CD14-positive monocyte (primary cell): ENCODE results near the gene ARHGAP15. TPM values are rescaled to one million over a fixed set of nuclear protein-coding genes. Genes with fewer than 3 reads are reported as not detected.

Experiments
- DNase-seq, 3 donors: peaks; one replicate each; pipeline ENCODE4 v3.0.0-alpha.2; 2011 to 2022
- H2AFZ ChIP-seq: 2 replicates; pipeline ENCODE4 v1.6.0; 2012; ENCODE audit warnings: mild to moderate bottlenecking, low read depth, low read length, inconsistent platforms; ENCODE audit not compliant: insufficient read depth, poor library complexity, severe bottlenecking
- H3K27ac ChIP-seq, 2 donors: 1 replicate in 1 of 2; 2 replicates in 1 of 2; pipeline ENCODE4 v1.5.1; 2012 to 2013; ENCODE audit warnings: low read length in 2 of 2, control low read depth in 1 of 2, inconsistent platforms in 1 of 2, low read depth in 1 of 2, mild to moderate bottlenecking in 1 of 2
- H3K27me3 ChIP-seq, 2 donors: one replicate each; pipeline versions ENCODE4 v1.6.0 to v1.6.1; 2011 to 2013; ENCODE audit warnings: low read length in 2 of 2; ENCODE audit not compliant: control insufficient read depth in 2 of 2, insufficient read depth in 2 of 2
- H3K36me3 ChIP-seq, 2 donors: replicated peaks in 1 of 2; 1 replicate in 1 of 2; 2 replicates in 1 of 2; pipeline versions ENCODE4 v1.5.1 to v1.6.1; 2012 to 2013; ENCODE audit warnings: low read length in 2 of 2, control low read depth in 1 of 2, inconsistent platforms in 1 of 2, mild to moderate bottlenecking in 1 of 2; ENCODE audit not compliant: insufficient read depth in 2 of 2, control insufficient read depth in 1 of 2
- H3K4me1 ChIP-seq, 2 donors: 1 replicate in 1 of 2; 2 replicates in 1 of 2; pipeline versions ENCODE4 v1.5.1 to v1.6.1; 2012 to 2013; ENCODE audit warnings: low read length in 2 of 2, control low read depth in 1 of 2, inconsistent platforms in 1 of 2, mild to moderate bottlenecking in 1 of 2, moderate library complexity in 1 of 2; ENCODE audit not compliant: insufficient read depth in 2 of 2, control insufficient read depth in 1 of 2
- H3K4me2 ChIP-seq: replicated peaks from 2 replicates; pipeline ENCODE3; 2012; ENCODE audit warnings: low read length, moderate library complexity, mild to moderate bottlenecking; ENCODE audit not compliant: poor library complexity, severe bottlenecking; ENCODE audit errors: extremely low read depth
- H3K4me3 ChIP-seq, 3 experiments: fragments of 200-600 bp in 1 of 3; sonication (generic) in 1 of 3; replicated peaks in 1 of 3; 1 replicate in 2 of 3; 2 replicates in 1 of 3; pipeline ENCODE4 v1.5.1; 2011 to 2013; ENCODE audit warnings: low read length in 3 of 3, mild to moderate bottlenecking in 3 of 3, control low read depth in 2 of 3, low read depth in 2 of 3, inconsistent platforms in 1 of 3, moderate library complexity in 1 of 3
- H3K79me2 ChIP-seq: 2 replicates; pipeline ENCODE4 v1.6.0; 2012; ENCODE audit warnings: mild to moderate bottlenecking, control low read depth, inconsistent platforms, low read length, moderate library complexity; ENCODE audit not compliant: insufficient read depth
- H3K9ac ChIP-seq: 2 replicates; pipeline ENCODE4 v1.6.0; 2017; ENCODE audit warnings: low read length, mild to moderate bottlenecking; ENCODE audit not compliant: insufficient read depth, poor library complexity, severe bottlenecking
- H3K9me3 ChIP-seq, 2 donors: replicated peaks in 1 of 2; 1 replicate in 1 of 2; 2 replicates in 1 of 2; pipeline versions ENCODE4 v1.5.1 to v1.6.1; 2012 to 2013; ENCODE audit warnings: low read length in 2 of 2, control low read depth in 1 of 2; ENCODE audit not compliant: control insufficient read depth in 1 of 2, insufficient read depth in 1 of 2
- H4K20me1 ChIP-seq: 2 replicates; pipeline ENCODE4 v1.6.0; 2012; ENCODE audit warnings: mild to moderate bottlenecking, low read length, control low read depth, moderate library complexity; ENCODE audit not compliant: insufficient read depth
- H3K27ac Mint-ChIP-seq, 7 donors: one replicate each; pipeline ENCODE4 v1.8.0; 2020; ENCODE audit warnings: mild to moderate bottlenecking in 7 of 7, mixed read lengths in 7 of 7, moderate library complexity in 6 of 7, inconsistent platforms in 2 of 7
- H3K27me3 Mint-ChIP-seq, 3 donors: one replicate each; pipeline ENCODE4 v1.8.0; 2021 to 2022; ENCODE audit warnings: low read depth in 3 of 3, mild to moderate bottlenecking in 3 of 3, mixed read lengths in 3 of 3, moderate library complexity in 3 of 3, inconsistent platforms in 1 of 3
- H3K36me3 Mint-ChIP-seq, 2 donors: one replicate each; pipeline ENCODE4 v1.8.0; 2020; ENCODE audit warnings: mixed read lengths in 2 of 2, inconsistent platforms in 1 of 2, mild to moderate bottlenecking in 1 of 2
- H3K4me1 Mint-ChIP-seq: one replicate; pipeline ENCODE4 v1.8.0; 2020; ENCODE audit warnings: mild to moderate bottlenecking, mixed read lengths
- H3K4me3 Mint-ChIP-seq, 2 donors: one replicate each; pipeline ENCODE4 v1.8.0; 2020; ENCODE audit warnings: mild to moderate bottlenecking in 2 of 2, mixed read lengths in 2 of 2, moderate library complexity in 1 of 2
- H3K9me3 Mint-ChIP-seq, 7 donors: one replicate each; pipeline ENCODE4 v1.8.0; 2020 to 2022; ENCODE audit warnings: mixed read lengths in 7 of 7, mild to moderate bottlenecking in 6 of 7, moderate library complexity in 6 of 7, inconsistent platforms in 2 of 7
- CTCF ChIP-seq: fragments of 200-600 bp; IDR thresholded peaks from one replicate; pipeline ENCODE4 v1.8.0; 2022; ENCODE audit warnings: antibody characterized with exemption, mild to moderate bottlenecking
- WGBS: methylation state at CpG from one replicate; pipeline ENCODE4 v1.1.5; 2013; ENCODE audit warnings: missing lambda C conversion rate; ENCODE audit not compliant: insufficient coverage; 5-methylcytosine and 5-hydroxymethylcytosine counted together
- intact Hi-C, 2 donors: fragments of 100-400 bp; cut with micrococcal nuclease; formaldehyde crosslinking; loops; one replicate each; pipeline versions ENCODE4 v1.15.0 to v1.15.1; 2023
- polyA plus RNA-seq, 3 donors: library from polyadenylated mRNA; depleted of rRNA in 1 of 3; unstranded in 2 of 3; stranded (reverse) in 1 of 3; fragments of 300-500 nt in 2 of 3; fragments of >200 nt in 1 of 3; fragmentation: Illumina TruSeq in 2 of 3; gene quantifications; 1 replicate in 2 of 3; 2 replicates in 1 of 3; pipeline ENCODE4 v1.2.3, GENCODE V29; 2012 to 2021

Gene ARHGAP15
- polyA plus RNA-seq, 3 donors, result 35.4 to 50.9 (median 50.7) TPM

DNA sequence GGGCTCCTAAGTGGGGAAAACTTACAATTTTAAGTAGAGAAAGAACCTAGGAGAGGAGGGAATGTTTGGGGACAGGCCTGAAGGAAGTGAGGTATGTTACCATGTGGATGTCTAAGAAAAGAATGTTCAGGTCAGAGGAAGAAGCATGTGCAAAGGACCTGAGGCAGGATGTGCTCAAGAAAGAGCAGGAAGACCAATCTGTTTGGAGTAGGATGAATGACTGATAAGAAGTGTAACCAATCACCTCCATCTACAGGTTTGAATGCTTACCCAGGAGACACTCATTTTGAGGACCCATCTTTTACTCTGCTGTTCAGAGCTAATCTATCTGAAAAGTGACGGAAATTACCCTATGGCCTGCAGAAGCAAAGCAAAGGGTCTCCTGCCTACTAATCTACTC lies 342.3 kb downstream of the ARHGAP15 start:
- H3K27me3 Mint-ChIP-seq, result no peaks in the 10 kb centered on the region
- no peak for TF ChIP-seq CTCF
- H3K27ac Mint-ChIP-seq, result no peak overlapping the region

GRCh38 chr2:143473216-143473615 lies 344.0 kb downstream of the ARHGAP15 start:
- H4K20me1 ChIP-seq, result no peaks in the 10 kb centered on the region
- no peak overlapping the region for H3K27ac ChIP-seq
- Mint-ChIP-seq H3K27me3 (no peaks in the 10 kb centered on the region), H3K4me3 (no peak overlapping the region), H3K36me3 (peaks cover 11 to 16% of the 10 kb centered on the region in 2 donors), H3K4me1 (peaks cover 12% of the 10 kb centered on the region), H3K27ac (no peak overlapping the region), H3K9me3 (no peaks in the 10 kb centered on the region)
- no peak for TF ChIP-seq CTCF
- H3K9ac ChIP-seq, result no peak overlapping the region
- peaks cover 0 to 22% of the 10 kb centered on the region in 2 donors for H3K36me3 ChIP-seq
- no peaks in the 10 kb centered on the region for H3K79me2 ChIP-seq
- WGBS, result no CpG with 5 or more reads among the region's 3 CpGs
- no peak overlapping the region for H2AFZ ChIP-seq
- no peaks in the 10 kb centered on the region for H3K27me3 ChIP-seq
- no peak overlapping the region for H3K4me3 ChIP-seq
- no peak for DNase-seq
- H3K9me3 ChIP-seq, result no peaks in the 10 kb centered on the region
- H3K4me2 ChIP-seq, result no peak overlapping the region
- intact Hi-C loops, result no loop called here
- H3K4me1 ChIP-seq, result peaks cover 0 to 7% of the 10 kb centered on the region in 2 donors

More for the DNA sequence above, 342.3 kb downstream of the ARHGAP15 start:
- DNase-seq, result no peak
- Histone ChIP-seq H3K27ac (no peak overlapping the region), H3K9ac (no peak overlapping the region), H3K4me2 (no peak overlapping the region), H3K9me3 (no peaks in the 10 kb centered on the region), H2AFZ (no peak overlapping the region), H3K79me2 (no peaks in the 10 kb centered on the region), H3K4me1 (no peaks in the 10 kb centered on the region), H3K4me3 (no peak overlapping the region), H3K36me3 (peaks cover 0 to 22% of the 10 kb centered on the region in 2 donors), H4K20me1 (no peaks in the 10 kb centered on the region), H3K27me3 (no peaks in the 10 kb centered on the region)
- Mint-ChIP-seq H3K9me3 (no peaks in the 10 kb centered on the region), H3K4me3 (no peak overlapping the region), H3K36me3 (peaks cover 11 to 16% of the 10 kb centered on the region in 2 donors), H3K4me1 (no peaks in the 10 kb centered on the region)
- intact Hi-C loops, result no loop called here
- 88% methylated on average over 1 of the region's 1 CpG for WGBS
